Measurements from ENCODE around the gene FAM184A.
A peak's percentile ranks its signal among the peaks of the same experiment; 100 is the strongest.
"Not testable (repeated sequence)": the region's sequence is repeated elsewhere in the genome, so short reads cannot be mapped to it uniquely, and the experiment has no call there.

Gene FAM184A

DNA sequence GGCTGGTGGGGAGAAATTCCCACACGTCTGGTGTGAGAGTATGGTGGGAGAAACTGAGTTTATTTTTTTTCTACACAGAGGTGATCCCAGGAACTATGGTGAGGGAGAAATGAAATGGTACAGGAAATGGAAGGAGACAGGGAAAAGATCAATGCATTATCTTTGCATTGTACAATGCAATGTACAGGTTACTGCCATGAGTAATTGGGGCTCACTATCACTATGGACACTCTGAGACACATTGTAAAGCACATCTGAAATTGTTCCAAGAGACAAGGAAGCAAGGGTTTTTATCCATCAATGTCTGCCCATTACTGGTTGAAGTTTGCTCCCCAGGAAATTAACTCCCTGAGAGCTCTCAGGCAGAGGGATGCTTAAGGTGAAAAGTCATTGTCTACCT is 21.7 kb upstream of the FAM184A start:
- DNase-seq (ENCODE audit: low read depth): no peak

DNA sequence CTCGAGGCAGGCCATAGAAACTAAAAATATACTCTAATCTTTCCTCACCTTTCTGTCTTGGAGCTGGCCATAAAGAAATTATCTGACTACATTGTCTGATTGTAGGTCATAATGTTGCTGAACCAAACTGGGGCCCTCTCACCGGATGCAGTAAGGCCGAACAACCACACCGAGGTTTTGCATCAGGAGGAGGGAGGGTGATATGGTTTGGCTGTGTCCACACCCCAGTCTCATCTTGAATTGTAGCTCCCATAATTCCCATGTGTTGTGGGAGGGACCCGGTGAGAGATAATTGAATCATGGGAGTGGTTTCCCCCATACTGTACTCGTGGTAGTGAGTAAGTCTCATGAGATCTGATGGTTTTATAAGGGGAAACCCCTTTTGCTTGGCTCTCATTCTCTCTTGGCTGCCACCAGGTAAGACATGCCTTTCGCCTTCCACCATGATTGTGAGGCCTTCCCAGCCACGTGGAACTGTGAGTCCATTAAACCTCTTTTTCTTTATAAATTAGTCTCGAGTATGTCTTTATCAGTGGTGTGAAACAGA is 19.4 kb upstream of the FAM184A start:
- not testable (repeated sequence) for DNase-seq (ENCODE audit: low read depth)

DNA sequence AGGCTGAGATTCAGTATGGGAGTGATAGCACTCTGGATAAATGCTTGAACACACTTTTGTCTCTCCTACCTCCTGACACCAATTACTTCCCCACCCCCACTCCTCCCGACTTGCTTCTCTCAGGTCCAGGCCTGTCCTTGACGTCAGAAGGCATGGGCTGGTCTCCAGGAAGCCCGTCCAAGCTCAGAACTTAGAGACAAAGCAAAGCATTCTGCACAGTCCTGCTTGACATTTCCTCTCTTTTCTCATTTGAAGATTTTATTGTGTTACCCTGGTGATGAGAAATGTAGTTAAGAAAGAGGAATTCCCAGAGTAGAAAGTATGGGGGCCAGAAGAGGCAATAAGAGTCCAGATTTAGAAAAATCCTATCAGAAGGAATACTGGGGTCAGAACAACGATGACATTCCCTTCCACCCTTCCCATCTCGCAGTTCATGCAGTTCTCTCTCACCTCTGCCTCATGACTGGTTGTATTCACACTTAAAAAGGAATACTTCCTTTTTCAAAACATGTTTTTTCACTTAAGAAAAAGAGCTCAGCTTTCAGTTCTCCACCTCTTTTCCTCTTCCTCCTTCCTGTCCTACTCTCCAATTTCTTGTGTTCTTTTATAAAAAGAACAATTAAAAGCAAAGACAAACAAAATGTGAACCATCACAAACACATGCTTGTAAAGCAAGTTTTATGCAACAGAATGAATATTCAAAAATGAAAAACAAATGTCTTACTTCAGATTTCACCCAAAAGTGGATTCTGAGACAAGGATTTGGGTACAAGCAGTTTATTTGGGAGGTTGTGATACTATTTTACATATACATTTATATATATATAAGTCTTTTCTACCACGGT is 18.5 kb upstream of the FAM184A start:
- no peak for DNase-seq (ENCODE audit: low read depth)

DNA sequence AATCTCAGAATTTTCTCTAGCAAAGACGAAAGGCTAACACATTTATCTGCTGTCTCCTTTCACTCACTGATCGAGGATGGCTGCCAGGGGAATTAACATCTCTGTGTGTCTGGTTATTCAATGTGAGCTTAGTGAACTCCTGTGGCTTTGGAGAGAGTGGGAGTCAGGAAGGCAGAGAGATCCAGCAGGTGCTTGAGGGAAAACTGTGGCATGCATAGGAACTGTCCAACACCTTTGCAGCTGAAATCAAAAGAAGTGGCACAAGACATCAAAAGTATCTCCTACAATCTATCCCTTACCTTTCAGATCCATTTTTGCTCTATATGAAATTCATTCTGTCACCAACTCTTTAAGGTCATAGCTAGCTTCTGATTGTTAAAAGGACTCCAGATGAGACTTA is 11.8 kb upstream of the FAM184A start:
- DNase-seq (ENCODE audit: low read depth): no peak

DNA sequence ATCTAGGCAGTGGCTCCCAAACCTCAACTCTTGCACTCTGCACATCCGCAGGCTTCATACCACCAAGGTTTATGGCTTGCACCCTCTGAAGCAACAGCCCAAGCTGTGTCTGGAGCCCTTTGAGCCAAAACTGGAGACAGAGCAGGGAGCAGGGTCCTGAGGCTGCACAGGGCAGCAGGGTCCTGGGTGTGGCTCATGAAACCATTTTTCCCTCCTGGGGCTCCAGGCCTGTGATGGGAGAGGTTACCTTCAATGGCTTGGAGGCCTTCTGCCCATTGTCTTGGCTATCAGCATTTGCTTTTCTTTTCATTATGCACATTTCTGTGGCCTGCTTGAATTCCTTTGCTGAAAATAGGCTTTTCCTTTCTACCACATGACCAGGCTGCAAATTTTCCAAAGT is 6.3 kb upstream of the FAM184A start:
- DNase-seq (ENCODE audit: low read depth): no peak

DNA sequence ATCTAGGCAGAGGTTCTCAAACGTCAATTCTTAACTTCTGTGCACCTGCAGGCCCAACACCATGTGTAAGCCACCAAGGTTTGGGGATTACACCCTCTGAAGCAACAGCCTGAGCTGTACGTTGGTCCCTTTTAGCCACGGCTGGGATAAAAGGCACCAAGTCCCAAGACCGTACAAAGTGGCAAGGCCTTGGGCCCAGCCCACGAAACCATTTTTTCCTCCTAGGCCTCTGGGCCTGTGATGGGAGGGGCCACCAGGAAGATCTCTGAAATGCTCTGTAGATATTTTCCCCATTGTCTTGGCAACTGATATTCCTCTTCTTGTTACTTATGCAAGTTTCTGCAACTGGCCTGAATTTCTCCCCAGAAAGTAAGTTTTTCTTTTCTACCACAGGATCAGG is 4.5 kb upstream of the FAM184A start:
- DNase-seq (ENCODE audit: low read depth): no peak

DNA sequence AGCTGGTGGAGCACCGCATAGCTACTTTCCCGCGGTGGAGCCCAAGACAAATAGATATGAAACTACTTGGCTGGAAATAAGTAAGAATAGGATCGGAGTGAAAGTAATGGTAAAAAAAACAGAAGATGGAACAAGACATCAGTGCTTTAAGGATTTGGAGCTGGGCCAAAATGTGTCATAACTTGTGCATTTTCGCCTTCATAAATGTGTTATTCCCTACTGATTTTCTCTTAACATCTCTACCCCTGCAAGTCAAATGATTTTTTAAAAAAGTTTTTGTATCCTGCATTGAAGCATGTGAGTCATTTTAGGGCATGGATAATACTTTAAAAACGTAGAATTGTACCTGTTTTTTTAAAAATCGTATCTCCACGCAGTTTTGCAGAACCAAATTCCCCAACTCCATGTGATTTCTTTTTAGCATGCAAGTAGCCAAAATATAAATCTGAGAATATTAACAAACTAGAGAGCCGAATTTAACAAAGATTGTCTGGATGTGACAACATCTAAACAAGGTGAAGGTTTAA is 882 bp upstream of the FAM184A start:
- no peak for DNase-seq (ENCODE audit: low read depth)

DNA sequence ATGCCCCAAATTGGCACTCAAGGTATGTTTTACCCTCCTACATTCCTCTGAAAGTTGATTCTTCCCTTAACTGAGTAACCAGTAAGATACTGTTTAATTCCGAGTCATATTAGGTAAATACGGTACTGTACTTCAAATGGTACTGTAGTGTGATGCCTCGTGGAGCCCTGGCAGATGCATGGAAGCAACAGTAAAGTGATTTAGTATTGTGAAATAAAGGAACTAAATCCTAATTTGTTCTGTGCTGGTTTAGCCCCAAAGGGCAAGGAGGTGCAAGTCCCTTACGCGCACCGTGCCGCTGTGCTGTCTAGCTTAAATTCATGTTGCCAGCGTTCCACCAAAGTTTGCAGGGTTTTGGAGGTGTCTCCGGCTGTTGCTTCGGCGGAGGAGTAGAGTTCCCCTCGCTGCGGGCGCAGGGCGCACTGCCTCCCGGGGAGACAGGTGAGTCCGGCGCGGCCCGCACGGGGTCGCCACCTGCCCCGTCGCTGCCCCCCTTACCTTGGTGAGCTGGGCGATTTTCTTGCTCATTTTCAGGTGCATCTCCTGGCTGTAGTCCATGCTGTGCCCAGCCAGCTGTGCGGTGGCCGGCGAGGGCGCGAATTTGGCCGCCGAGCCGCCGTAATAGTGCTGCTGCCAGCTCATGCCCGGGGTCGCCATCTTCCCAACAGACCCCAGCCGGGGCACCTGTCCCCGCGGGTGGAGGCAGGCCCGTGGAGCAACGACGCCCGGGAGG is 655 bp downstream of the FAM184A start:
- peak; percentile 42 for DNase-seq (ENCODE audit: low read depth)

DNA sequence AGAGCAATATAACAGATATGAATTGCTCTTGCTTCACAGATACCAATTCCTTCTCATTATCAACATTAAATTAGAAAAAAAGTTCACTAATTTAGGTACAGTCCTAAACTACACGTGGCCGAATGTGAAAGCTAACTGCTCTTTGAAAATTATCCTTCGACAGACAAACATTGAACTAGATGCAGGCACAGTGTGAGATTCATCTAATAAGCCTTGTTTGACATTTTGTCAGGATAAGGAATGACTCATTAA is 1.1 kb downstream of the FAM184A start:
- no peak for DNase-seq (ENCODE audit: low read depth)

DNA sequence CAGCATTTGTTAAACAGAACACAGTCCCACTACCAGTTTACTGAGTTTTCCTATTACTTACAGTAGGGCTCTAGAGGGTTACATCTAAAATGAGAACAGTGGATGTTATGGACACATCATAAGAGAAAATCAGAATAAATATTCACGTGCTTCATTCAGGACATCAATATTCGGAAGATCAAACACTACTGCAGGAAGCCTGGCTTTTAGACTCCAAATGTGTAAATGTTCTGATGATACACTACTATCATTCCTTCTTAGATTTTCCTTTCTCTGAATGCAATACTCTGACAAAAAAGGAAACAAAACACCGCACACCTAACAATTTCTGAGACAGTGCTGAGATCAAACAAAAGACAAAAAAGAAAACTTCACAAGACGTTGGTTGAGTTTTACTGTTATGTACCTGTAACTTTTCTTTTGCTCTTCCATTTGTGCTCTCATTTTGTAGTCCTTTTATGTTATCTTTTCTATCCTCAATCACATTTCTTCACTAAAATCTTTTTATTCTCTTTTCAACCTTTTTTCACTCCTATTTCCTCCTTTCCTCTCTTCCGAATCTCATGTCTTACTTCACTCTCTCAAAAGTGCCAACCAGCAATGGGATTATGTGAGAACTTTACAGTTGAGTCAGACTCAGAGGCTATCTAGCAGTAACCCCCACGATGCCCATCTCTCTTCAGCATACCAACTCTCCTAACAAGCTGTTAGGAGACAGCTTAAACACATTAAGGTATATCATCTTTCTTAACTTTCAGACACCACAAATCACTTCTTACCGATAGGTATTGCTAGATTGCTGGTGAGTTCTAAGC is 1.7 kb downstream of the FAM184A start:
- no peak for DNase-seq (ENCODE audit: low read depth)

DNA sequence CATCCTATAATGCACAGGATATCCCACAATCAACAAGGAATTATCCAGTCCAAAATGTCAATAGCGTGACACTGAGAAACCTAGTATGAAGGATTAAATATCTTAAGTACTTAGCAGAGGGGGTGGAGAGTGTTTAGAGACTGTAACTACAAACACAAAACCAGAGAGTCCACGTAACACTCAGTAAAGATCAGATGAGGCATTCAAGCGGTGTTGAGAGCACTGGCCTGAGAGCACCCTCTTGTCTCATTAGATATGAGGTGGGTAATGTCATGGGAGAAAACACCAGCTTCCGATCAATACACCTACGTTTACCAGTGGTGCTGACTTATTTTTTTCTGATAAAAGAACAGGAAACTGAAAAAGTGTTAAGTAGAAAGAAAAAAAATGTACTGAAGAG is 2.3 kb downstream of the FAM184A start:
- DNase-seq (ENCODE audit: low read depth): no peak

DNA sequence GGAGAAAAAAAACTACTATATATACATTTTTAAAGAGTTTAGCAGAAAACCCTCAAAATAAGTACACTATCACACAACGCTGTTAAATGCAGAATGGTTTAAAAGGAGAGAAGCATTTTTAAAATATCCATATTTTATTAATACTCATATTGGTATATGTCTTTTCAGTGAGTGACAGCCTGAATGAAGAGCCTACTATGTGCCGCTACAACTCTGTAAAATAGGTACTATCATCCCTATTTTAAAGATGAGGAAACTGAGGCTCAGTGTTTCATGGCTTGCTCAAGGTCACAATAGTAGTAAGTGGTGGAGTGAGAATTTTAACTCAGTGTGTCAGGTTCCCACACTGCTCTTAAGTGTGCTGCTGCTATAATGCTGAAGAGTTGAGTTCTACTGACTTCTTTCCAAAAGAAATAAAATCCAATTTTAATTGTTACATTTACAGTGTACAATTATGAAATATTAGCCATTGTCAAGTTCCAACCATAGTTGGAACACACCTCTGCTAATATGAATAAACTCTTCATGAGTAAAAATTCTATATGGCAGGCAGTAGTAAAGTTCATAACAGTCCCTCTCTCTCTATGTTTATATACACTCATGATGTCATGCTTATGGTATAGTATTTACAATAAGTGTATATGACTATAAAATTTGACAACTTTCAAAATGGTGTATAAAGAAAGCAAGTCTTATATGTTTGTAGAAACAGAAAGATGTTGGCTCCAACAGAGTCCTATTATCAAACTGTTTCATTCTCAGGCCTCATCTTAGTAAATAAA is 3.1 kb downstream of the FAM184A start:
- DNase-seq (ENCODE audit: low read depth): no peak

DNA sequence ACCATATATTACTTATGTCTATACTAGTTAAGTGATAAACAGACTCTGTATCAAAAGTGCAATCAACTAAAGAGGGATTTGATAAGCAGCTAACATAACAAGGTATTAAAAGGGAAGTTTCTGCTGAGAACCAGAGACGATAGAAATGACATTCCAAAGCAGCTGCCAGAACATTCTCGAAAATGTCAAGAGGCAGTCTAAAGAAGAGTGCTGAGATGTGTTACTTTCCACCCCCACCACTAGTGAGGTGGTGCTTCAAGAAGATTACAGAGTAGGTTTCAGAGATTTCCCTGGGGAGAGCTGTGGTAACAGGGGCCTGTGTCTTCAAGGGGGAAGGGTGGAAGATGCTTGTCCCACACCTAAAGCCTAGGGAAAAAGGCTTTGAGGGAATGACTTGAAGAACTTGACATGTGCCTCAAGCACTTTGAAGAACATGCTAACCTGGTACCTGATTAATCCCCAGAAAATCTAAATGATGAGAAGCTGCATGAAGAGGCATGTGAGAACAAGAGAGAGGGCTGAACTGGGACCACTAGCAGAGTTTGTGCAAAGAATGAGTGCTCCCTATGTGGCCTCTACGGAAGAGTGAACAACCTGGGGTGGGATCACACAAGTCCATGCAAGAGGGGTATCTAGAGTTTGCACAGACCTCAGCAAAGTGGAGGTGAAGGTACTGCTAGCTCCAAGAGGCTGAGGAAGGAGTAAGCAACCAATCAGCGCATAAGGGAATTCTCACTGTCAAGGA is 5.0 kb downstream of the FAM184A start:
- no peak for DNase-seq (ENCODE audit: low read depth)

DNA sequence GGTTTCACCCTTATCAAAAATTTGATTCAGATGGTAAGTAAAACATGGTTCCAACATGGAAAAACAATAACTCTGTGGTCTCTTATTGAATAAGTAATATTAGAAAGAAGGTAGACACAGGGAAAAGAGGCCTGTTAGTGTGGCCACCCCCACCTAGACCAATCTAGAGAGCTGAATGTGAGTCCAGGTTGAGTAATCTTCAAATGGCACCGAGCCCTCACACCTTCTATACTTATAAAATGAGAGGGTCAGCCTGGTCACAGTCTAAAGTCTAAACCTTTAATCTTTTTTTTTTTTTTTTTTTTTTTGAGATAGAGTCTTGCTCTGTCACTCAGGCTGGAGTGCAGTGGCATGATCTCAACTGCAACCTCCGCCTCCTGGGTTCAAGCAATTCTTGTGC is 6.9 kb downstream of the FAM184A start:
- DNase-seq (ENCODE audit: low read depth): no peak

DNA sequence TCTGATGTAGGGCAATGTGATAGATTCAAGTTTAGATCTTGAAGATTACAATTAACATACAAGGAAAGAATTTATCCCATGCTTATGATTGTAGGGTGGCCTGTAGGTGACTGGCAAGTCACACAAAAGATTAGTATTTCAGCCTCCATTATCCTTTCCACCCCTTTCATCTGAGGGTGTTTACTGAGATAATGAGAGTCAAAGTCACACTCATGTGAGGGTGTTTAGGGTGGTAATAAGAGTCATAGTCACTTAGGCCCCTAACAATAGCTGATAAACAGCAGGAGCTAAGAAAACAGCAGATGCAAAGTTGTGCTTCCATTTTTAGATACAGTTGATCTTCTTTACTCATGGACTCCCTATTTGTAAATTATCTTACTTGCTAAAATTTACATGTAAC is 11.4 kb downstream of the FAM184A start:
- DNase-seq (ENCODE audit: low read depth): no peak

DNA sequence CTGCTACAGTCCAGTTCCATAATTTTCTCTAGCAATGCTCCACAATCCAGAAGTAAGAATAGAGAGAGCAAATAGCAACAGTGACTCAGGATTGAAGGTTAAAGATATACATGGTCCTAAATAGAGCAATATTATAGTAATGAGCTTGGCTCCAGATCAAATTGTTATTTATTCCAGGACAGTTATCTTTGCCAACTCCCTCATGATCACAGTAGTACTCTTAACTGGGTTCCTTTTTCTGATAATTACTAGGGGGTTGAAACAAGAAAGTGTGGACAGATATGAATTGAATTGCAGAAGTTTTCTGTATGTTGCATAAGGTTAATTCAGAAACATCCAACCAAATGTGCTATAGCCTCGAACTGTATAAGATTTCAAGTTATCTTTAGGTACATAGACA is 11.9 kb downstream of the FAM184A start:
- DNase-seq (ENCODE audit: low read depth): no peak

DNA sequence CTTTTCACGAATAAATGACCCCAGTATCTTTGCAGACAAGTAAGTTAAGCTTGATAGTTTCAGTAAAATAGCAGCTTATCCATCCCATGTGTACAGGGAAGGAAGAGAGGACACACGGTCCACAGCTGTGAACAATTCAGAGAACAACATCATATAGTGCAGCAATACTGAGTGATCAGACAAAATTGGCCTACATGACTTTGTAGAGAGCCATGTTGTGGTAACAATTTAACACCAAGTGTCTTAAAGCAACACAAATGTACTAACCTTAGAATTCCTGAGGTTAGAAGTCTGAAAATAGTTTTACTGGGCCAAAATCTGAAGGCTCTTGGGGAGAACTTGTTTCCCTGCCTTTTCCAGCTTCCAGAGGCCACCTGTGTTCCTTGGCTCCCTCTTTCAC is 12.5 kb downstream of the FAM184A start:
- no peak for DNase-seq (ENCODE audit: low read depth)

DNA sequence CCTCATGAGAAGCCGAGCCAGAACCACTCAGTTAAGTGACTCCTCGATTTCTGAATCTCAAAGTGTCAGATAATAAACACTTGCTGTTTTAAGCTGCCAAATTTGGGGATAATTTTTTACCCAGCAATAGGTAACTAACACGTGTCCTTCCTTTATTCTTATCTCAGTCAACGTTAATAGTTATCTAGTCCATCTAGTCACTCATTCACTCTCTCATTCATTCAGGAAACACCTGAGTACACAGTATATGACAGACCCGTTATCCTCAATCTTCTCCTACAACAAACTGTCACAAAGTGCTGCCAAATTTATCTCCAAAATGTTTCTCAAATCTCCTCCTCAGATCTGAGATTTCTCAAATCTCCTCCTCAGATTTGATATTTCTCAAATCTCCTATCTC is 13.1 kb downstream of the FAM184A start:
- no peak for DNase-seq (ENCODE audit: low read depth)

DNA sequence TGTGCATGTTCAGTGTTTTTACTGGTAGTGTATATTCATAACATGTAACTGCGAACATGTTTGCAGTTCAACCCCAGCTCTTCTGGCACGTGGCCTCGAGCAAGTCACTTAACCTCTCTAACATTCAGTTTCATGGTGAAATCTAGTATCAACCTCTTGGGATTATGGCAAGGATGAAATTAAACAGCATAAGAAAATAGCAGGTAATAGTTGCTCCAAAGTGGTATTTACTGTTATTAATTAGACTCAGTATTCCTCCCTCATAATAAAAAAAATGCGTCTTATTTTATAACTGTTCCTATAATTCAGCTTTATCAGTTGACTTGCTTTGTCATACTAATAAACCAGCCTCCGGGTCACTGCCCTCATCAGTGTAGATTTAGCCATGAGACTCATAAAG is 15.0 kb downstream of the FAM184A start:
- DNase-seq (ENCODE audit: low read depth): no peak

DNA sequence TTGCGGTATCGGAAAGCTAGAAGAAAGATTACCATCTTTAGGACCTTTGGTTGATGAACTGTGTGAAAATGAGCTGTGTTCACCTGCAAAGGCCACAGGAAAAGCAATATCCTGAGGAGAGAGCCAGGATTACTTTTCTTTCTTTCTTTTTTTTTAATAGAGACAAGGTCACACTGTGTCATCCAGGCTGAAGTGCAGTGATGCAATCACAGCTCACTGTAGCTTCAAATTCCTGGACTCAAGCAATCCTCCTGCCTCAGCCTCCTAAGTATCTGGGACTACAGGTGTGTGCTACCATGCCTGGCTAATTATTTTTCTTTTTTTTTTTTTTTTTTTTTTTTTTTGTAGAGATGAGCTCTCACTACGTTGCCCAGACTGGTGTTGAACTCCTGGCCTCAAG is 17.2 kb downstream of the FAM184A start:
- DNase-seq (ENCODE audit: low read depth): no peak

Measured in activated T-cell treated with anti-CD3 and anti-CD28 coated beads for 48 hours (primary cell).